Activated CD8-positive, alpha-beta memory T cell treated with anti-CD3 and anti-CD28 coated beads, Interleukin-2, amount 10 ng/mL, durations not matched to agents 7 days and 5 days (primary cell): ENCODE results near the gene LAMB4. TPM values are rescaled to one million over a fixed set of nuclear protein-coding genes. Genes with fewer than 3 reads are reported as not detected.

Experiments used
- ATAC-seq: fragments of 150-1000 bp; cut with Tn5 transposase; one replicate; pipeline ENCODE4 v1.10.0; 2021; ENCODE audit warnings: moderate library complexity
- CTCF ChIA-PET: fragments of 350-600 bp; sonication (Branson Sonifier 250); formaldehyde crosslinking; loops from one replicate; lab custom pipeline; 2021; ENCODE audit warnings: antibody characterized with exemption; lab: Charles Lee
- DNase-seq: peaks from one replicate; pipeline ENCODE4 v3.0.0-alpha.2; 2020
- H3K27ac Mint-ChIP-seq: one replicate; pipeline ENCODE4 v1.8.0; 2021; ENCODE audit warnings: mild to moderate bottlenecking, mixed read lengths
- H3K27me3 Mint-ChIP-seq: one replicate; pipeline ENCODE4 v1.8.0; 2021; ENCODE audit warnings: mixed read lengths
- H3K36me3 Mint-ChIP-seq: one replicate; pipeline ENCODE4 v1.8.0; 2021; ENCODE audit warnings: mild to moderate bottlenecking, mixed read lengths
- H3K4me1 Mint-ChIP-seq: one replicate; pipeline ENCODE4 v1.8.0; 2021; ENCODE audit warnings: mixed read lengths
- H3K4me3 Mint-ChIP-seq: one replicate; pipeline ENCODE4 v1.8.0; 2021; ENCODE audit warnings: mild to moderate bottlenecking, moderate library complexity, mixed read lengths
- H3K9me3 Mint-ChIP-seq: one replicate; pipeline ENCODE4 v1.8.0; 2022; ENCODE audit warnings: low read depth, mixed read lengths
- total RNA-seq, 2 experiments: library from RNA; stranded (reverse); gene quantifications; one replicate each; pipeline ENCODE4 v1.2.3, GENCODE V29; 2021

The LAMB4 gene
- total RNA-seq, 2 experiments from 2014 or later, result not detected

- Mint-ChIP-seq H3K9me3 (no peaks in the 10 kb centered on the region), H3K36me3 (no peaks in the 10 kb centered on the region), H3K27me3 (peaks cover 6% of the 10 kb centered on the region), H3K4me3 (no peak overlapping the region), H3K4me1 (no peaks in the 10 kb centered on the region), H3K27ac (no peak overlapping the region)
- no peak for ATAC-seq
- CTCF ChIA-PET, result no interaction called here
- no peak for DNase-seq
Observed at GRCh38 chr7:108030516-108030915, 99.6 kb downstream of the LAMB4 start.

- Mint-ChIP-seq H3K4me3 (no peak overlapping the region), H3K27ac (no peak overlapping the region), H3K9me3 (no peaks in the 10 kb centered on the region), H3K36me3 (no peaks in the 10 kb centered on the region), H3K4me1 (no peaks in the 10 kb centered on the region), H3K27me3 (peaks cover 10% of the 10 kb centered on the region)
- no peak for DNase-seq
- no peak for ATAC-seq
- CTCF ChIA-PET, result no interaction called here
Observed at GRCh38 chr7:108029034-108029433, 101.1 kb downstream of the LAMB4 start.

GRCh38 chr7:108028111-108028510 lies 102.0 kb downstream of the LAMB4 start:
- Mint-ChIP-seq H3K27me3 (peaks cover 14% of the 10 kb centered on the region), H3K9me3 (no peaks in the 10 kb centered on the region), H3K36me3 (no peaks in the 10 kb centered on the region), H3K4me1 (no peaks in the 10 kb centered on the region), H3K4me3 (no peak overlapping the region), H3K27ac (no peak overlapping the region)
- DNase-seq (no peak), ATAC-seq (no peak)
- CTCF ChIA-PET, result interaction anchor here (0.7 kb wide), 1 partner anchor 39 kb away, joined by 3 read pairs; no protein-coding TSS in a partner anchor

- Mint-ChIP-seq H3K4me1 (no peaks in the 10 kb centered on the region), H3K27ac (no peak overlapping the region), H3K4me3 (no peak overlapping the region), H3K36me3 (no peaks in the 10 kb centered on the region), H3K9me3 (no peaks in the 10 kb centered on the region), H3K27me3 (peaks cover 19% of the 10 kb centered on the region)
- no peak for DNase-seq
- CTCF ChIA-PET, result no interaction called here
- ATAC-seq, result no peak
Observed at GRCh38 chr7:108027239-108027638, 102.9 kb downstream of the LAMB4 start.

- DNase-seq, result no peak
Observed at GRCh38 chr7:108026647-108027046, 103.5 kb downstream of the LAMB4 start.

GRCh38 chr7:108026116-108026515 lies 104.0 kb downstream of the LAMB4 start:
- Mint-ChIP-seq H3K9me3 (no peaks in the 10 kb centered on the region), H3K27me3 (peaks cover 21% of the 10 kb centered on the region), H3K36me3 (no peaks in the 10 kb centered on the region), H3K27ac (no peak overlapping the region), H3K4me3 (no peak overlapping the region), H3K4me1 (no peaks in the 10 kb centered on the region)
- no peak for DNase-seq
- ATAC-seq, result no peak
- CTCF ChIA-PET, result no interaction called here

More at GRCh38 chr7:108026647-108027046, 103.5 kb downstream of the LAMB4 start:
- H3K4me1 Mint-ChIP-seq, result no peaks in the 10 kb centered on the region
- H3K4me3 Mint-ChIP-seq, result no peak overlapping the region
- peaks cover 21% of the 10 kb centered on the region for H3K27me3 Mint-ChIP-seq
- no peaks in the 10 kb centered on the region for H3K9me3 Mint-ChIP-seq
- H3K36me3 Mint-ChIP-seq, result no peaks in the 10 kb centered on the region
- ATAC-seq, result no peak
- no peak overlapping the region for H3K27ac Mint-ChIP-seq
- CTCF ChIA-PET, result no interaction called here

- Mint-ChIP-seq H3K27ac (no peak overlapping the region), H3K27me3 (peaks cover 15% of the 10 kb centered on the region), H3K9me3 (no peaks in the 10 kb centered on the region), H3K36me3 (no peaks in the 10 kb centered on the region), H3K4me1 (no peaks in the 10 kb centered on the region), H3K4me3 (no peak overlapping the region)
- CTCF ChIA-PET, result no interaction called here
- no peak for DNase-seq
- no peak for ATAC-seq
Observed at GRCh38 chr7:108024538-108024937, 105.6 kb downstream of the LAMB4 start.

GRCh38 chr7:108020585-108020984 lies 109.6 kb downstream of the LAMB4 start:
- no peak for ATAC-seq
- no peaks in the 10 kb centered on the region for H3K4me1 Mint-ChIP-seq
- CTCF ChIA-PET, result no interaction called here

GRCh38 chr7:108018668-108019067 lies 111.5 kb downstream of the LAMB4 start:
- Mint-ChIP-seq H3K36me3 (no peaks in the 10 kb centered on the region), H3K9me3 (no peaks in the 10 kb centered on the region), H3K4me1 (no peaks in the 10 kb centered on the region), H3K27ac (no peak overlapping the region), H3K27me3 (peaks cover 27% of the 10 kb centered on the region), H3K4me3 (no peak overlapping the region)
- no peak for ATAC-seq
- CTCF ChIA-PET, result no interaction called here
- no peak for DNase-seq

More at GRCh38 chr7:108020585-108020984, 109.6 kb downstream of the LAMB4 start:
- H3K9me3 Mint-ChIP-seq, result no peaks in the 10 kb centered on the region
- no peak overlapping the region for H3K4me3 Mint-ChIP-seq
- peaks cover 27% of the 10 kb centered on the region for H3K27me3 Mint-ChIP-seq
- no peak for DNase-seq
- H3K27ac Mint-ChIP-seq, result no peak overlapping the region
- no peaks in the 10 kb centered on the region for H3K36me3 Mint-ChIP-seq

GRCh38 chr7:108017776-108018151 lies 112.4 kb downstream of the LAMB4 start:
- Mint-ChIP-seq H3K27me3 (peaks cover 27% of the 10 kb centered on the region), H3K4me1 (no peaks in the 10 kb centered on the region), H3K9me3 (no peaks in the 10 kb centered on the region), H3K27ac (no peak overlapping the region), H3K4me3 (no peak overlapping the region), H3K36me3 (no peaks in the 10 kb centered on the region)
- CTCF ChIA-PET, result no interaction called here
- DNase-seq (no peak), ATAC-seq (no peak)

- no peak overlapping the region for H3K4me3 Mint-ChIP-seq
- DNase-seq (no peak), ATAC-seq (no peak)
- no peaks in the 10 kb centered on the region for H3K4me1 Mint-ChIP-seq
- H3K36me3 Mint-ChIP-seq, result no peaks in the 10 kb centered on the region
- peaks cover 28% of the 10 kb centered on the region for H3K27me3 Mint-ChIP-seq
- no peak overlapping the region for H3K27ac Mint-ChIP-seq
- no peaks in the 10 kb centered on the region for H3K9me3 Mint-ChIP-seq
- CTCF ChIA-PET, result interaction anchor here (1.2 kb wide), 1 partner anchor 8 kb away, joined by 3 read pairs; no protein-coding TSS in a partner anchor
Observed at GRCh38 chr7:108016841-108017775, 113.1 kb downstream of the LAMB4 start.

GRCh38 chr7:108015740-108016139 lies 114.4 kb downstream of the LAMB4 start:
- no peak overlapping the region for H3K27ac Mint-ChIP-seq
- H3K27me3 Mint-ChIP-seq, result peaks cover 26% of the 10 kb centered on the region
- H3K4me3 Mint-ChIP-seq, result no peak overlapping the region
- H3K36me3 Mint-ChIP-seq, result no peaks in the 10 kb centered on the region
- no peak for ATAC-seq
- H3K4me1 Mint-ChIP-seq, result no peaks in the 10 kb centered on the region
- H3K9me3 Mint-ChIP-seq, result no peaks in the 10 kb centered on the region
- no peak for DNase-seq
- CTCF ChIA-PET, result no interaction called here

- no peaks in the 10 kb centered on the region for H3K4me1 Mint-ChIP-seq
- CTCF ChIA-PET, result no interaction called here
- no peak for ATAC-seq
Observed at GRCh38 chr7:108014747-108015682, 115.1 kb downstream of the LAMB4 start.

More at GRCh38 chr7:108014747-108015682, 115.1 kb downstream of the LAMB4 start:
- Mint-ChIP-seq H3K27me3 (peaks cover 31% of the 10 kb centered on the region), H3K36me3 (no peaks in the 10 kb centered on the region), H3K27ac (no peak overlapping the region), H3K4me3 (no peak overlapping the region), H3K9me3 (no peaks in the 10 kb centered on the region)
- no peak for DNase-seq
